Neural cell (in vitro differentiated cells): Measurements from ENCODE around the gene ADPRH. TPM values are rescaled to one million over a fixed set of nuclear protein-coding genes. Genes with fewer than 3 reads are reported as not detected.

Source experiments
- H2AFZ ChIP-seq: fragments of 200-600, 300-800 bp; sonication (generic), shearing (Covaris generic); 2 replicates; pipeline ENCODE4 v1.6.0; 2014; ENCODE audit warnings: low read depth, mild to moderate bottlenecking, antibody characterized with exemption, low read length, moderate library complexity
- H3F3A ChIP-seq: fragments of 200-600 bp; shearing (Covaris generic); 2 replicates; pipeline ENCODE4 v1.6.1; 2016; ENCODE audit warnings: mild to moderate bottlenecking, moderate library complexity, mixed read lengths, antibody characterized with exemption, low read length; ENCODE audit not compliant: insufficient read depth, poor library complexity, severe bottlenecking
- H3K27ac ChIP-seq: fragments of 200-600, 300-800 bp; sonication (generic), shearing (Covaris generic); 2 replicates; pipeline ENCODE4 v1.5.1; 2014; ENCODE audit warnings: mild to moderate bottlenecking, low read length, moderate library complexity
- H3K27me3 ChIP-seq: fragments of 300-800, 200-600 bp; sonication (generic), shearing (Covaris generic); 2 replicates; pipeline ENCODE4 v1.6.0; 2014; ENCODE audit warnings: mild to moderate bottlenecking, low read depth, low read length, moderate library complexity; ENCODE audit not compliant: insufficient read depth
- H3K36me3 ChIP-seq: fragments of 300-800, 200-600 bp; sonication (generic), shearing (Covaris generic); 2 replicates; pipeline ENCODE4 v1.5.1; 2014; ENCODE audit warnings: mild to moderate bottlenecking, antibody characterized with exemption, low read length, moderate library complexity; ENCODE audit not compliant: insufficient read depth
- H3K4me2 ChIP-seq: fragments of 300-800, 200-600 bp; sonication (generic), shearing (Covaris generic); 2 replicates; pipeline ENCODE4 v1.6.0; 2014; ENCODE audit warnings: mild to moderate bottlenecking, low read length
- H3K4me3 ChIP-seq: fragments of 300-800, 200-600 bp; sonication (generic), shearing (Covaris generic); 2 replicates; pipeline ENCODE4 v1.5.1; 2014; ENCODE audit warnings: mild to moderate bottlenecking, low read length, moderate library complexity
- H3K79me2 ChIP-seq: fragments of 200-600 bp; shearing (Covaris generic); replicated peaks from 2 replicates; pipeline ENCODE4 v1.6.0; 2014; ENCODE audit warnings: mild to moderate bottlenecking, low read length, moderate library complexity; ENCODE audit not compliant: insufficient read depth
- H3K9ac ChIP-seq: fragments of 300-800, 200-600 bp; sonication (generic), shearing (Covaris generic); 2 replicates; pipeline ENCODE4 v1.6.1; 2016; ENCODE audit warnings: mild to moderate bottlenecking, low read length, mixed read lengths
- H3K9me2 ChIP-seq: fragments of 200-600 bp; shearing (Covaris generic); 2 replicates; pipeline ENCODE4 v1.6.1; 2016; ENCODE audit warnings: mild to moderate bottlenecking, low read length, mixed read lengths; ENCODE audit not compliant: insufficient read depth
- H3K9me3 ChIP-seq: fragments of 200-600, 300-800 bp; sonication (generic), shearing (Covaris generic); 2 replicates; pipeline ENCODE4 v1.6.1; 2016; ENCODE audit warnings: mild to moderate bottlenecking, mixed run types, low read length, moderate library complexity, mixed read lengths
- H4K20me1 ChIP-seq: fragments of 200-600 bp; shearing (Covaris generic); 2 replicates; pipeline ENCODE4 v1.6.1; 2016; ENCODE audit warnings: mild to moderate bottlenecking, mixed run types; ENCODE audit not compliant: insufficient read depth
- EP300 ChIP-seq: fragments of 450-650 bp; conservative IDR thresholded peaks from 2 replicates; pipeline ENCODE4 v1.6.1; 2014; ENCODE audit warnings: antibody characterized with exemption, mild to moderate bottlenecking, moderate library complexity; ENCODE audit not compliant: poor library complexity, severe bottlenecking
- EZH2 ChIP-seq: fragments of 200-600, 300-800 bp; shearing (Covaris generic), sonication (generic); IDR thresholded peaks from 2 replicates; pipeline ENCODE4 v1.6.1; 2014; ENCODE audit warnings: antibody characterized with exemption, low read length, borderline replicate concordance, mild to moderate bottlenecking; ENCODE audit not compliant: insufficient read depth, poor library complexity, severe bottlenecking
- MXI1 ChIP-seq: fragments of 450-650 bp; conservative IDR thresholded peaks from 2 replicates; pipeline ENCODE4 v1.6.1; 2014; ENCODE audit warnings: antibody characterized with exemption, mild to moderate bottlenecking; ENCODE audit not compliant: poor library complexity, severe bottlenecking
- POLR2AphosphoS5 ChIP-seq: IDR thresholded peaks from 2 replicates; pipeline ENCODE4 v1.6.1; 2012
- RAD21 ChIP-seq: fragments of 450-650 bp; conservative IDR thresholded peaks from 2 replicates; pipeline ENCODE4 v1.6.1; 2014; ENCODE audit warnings: antibody characterized with exemption, mild to moderate bottlenecking, moderate library complexity
- SMC3 ChIP-seq: fragments of 450-650 bp; conservative IDR thresholded peaks from 2 replicates; pipeline ENCODE4 v1.6.1; 2014; ENCODE audit warnings: antibody characterized with exemption, mild to moderate bottlenecking, moderate library complexity; ENCODE audit not compliant: poor library complexity
- TAF1 ChIP-seq: IDR thresholded peaks from 2 replicates; pipeline ENCODE4 v1.6.1; 2012; ENCODE audit warnings: low read depth
- polyA plus RNA-seq: library from polyadenylated mRNA; depleted of rRNA; stranded (reverse); fragments of >200 nt; gene quantifications from 2 replicates; pipeline ENCODE4 v1.2.3, GENCODE V29; 2014
- TF ChIP-seq, protein P1 (sequence below): IDR thresholded peaks from 2 replicates; pipeline ENCODE4 v1.6.1; 2012; ENCODE audit warnings: borderline replicate concordance
- TF ChIP-seq, protein P2 (sequence below): fragments of 450-650 bp; IDR thresholded peaks from 2 replicates; pipeline ENCODE4 v1.5.1; 2014; ENCODE audit warnings: antibody characterized with exemption, mild to moderate bottlenecking, moderate library complexity; ENCODE audit not compliant: poor library complexity, severe bottlenecking

The ADPRH gene
- polyA plus RNA-seq, 1 donor from 2014 or later: 0.07 TPM

DNA sequence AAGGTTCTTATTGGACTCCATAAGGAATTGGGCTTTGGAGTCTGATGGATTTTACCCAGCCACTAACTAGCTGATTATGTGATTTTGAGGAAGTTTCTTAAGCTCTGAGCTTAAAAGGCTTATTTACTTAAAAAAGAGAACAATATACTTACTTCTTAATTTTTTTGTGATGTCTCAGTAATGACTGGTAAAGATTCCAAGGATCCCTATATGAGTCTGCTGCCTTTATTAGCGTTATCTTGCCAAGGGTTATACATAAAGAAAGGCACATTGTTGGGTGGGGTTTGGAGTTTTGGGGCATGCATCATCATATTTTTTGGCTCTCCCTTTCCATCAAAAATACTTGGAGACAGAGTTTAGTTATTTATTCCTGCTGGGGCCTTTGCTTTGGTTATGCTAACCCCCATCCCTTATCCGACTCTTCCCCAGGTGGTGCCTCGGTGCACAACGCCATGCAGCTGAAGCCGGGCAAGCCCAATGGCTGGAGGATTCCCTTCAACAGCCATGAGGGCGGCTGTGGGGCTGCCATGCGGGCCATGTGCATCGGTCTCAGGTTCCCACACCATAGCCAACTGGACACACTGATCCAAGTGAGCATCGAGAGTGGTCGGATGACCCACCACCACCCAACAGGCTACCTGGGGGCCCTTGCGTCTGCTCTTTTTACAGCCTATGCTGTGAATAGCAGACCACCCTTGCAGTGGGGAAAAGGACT lies 6.7 kb downstream of the ADPRH start:
- Histone ChIP-seq H3K9ac (no peak overlapping the region), H4K20me1 (no peaks in the 10 kb centered on the region)

DNA sequence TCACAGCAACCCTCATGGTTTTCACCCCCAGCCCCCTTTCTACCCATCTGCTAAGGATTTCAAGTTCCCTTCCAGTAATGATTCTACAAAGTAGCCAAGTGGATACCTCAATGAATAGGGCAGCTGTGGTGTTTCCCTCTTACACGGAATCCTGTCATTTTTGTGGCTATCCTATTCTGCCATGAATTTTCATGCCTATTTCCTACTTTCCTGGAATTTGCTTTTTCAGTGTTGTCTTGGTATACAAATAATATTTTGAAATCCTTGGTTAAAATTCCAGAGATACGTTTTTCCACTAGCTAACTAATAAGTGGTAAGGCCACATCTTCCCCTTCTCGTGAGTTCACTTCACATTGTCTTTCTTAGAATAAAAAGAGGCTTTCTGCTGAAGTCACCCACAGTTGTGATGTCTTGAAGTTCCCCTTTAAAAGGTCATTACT lies 7.5 kb downstream of the ADPRH start:
- TF ChIP-seq MXI1 (no peak), SMC3 (no peak), EP300 (no peak), RAD21 (no peak), POLR2AphosphoS5 (no peak)
- TF ChIP-seq, protein P1, sequence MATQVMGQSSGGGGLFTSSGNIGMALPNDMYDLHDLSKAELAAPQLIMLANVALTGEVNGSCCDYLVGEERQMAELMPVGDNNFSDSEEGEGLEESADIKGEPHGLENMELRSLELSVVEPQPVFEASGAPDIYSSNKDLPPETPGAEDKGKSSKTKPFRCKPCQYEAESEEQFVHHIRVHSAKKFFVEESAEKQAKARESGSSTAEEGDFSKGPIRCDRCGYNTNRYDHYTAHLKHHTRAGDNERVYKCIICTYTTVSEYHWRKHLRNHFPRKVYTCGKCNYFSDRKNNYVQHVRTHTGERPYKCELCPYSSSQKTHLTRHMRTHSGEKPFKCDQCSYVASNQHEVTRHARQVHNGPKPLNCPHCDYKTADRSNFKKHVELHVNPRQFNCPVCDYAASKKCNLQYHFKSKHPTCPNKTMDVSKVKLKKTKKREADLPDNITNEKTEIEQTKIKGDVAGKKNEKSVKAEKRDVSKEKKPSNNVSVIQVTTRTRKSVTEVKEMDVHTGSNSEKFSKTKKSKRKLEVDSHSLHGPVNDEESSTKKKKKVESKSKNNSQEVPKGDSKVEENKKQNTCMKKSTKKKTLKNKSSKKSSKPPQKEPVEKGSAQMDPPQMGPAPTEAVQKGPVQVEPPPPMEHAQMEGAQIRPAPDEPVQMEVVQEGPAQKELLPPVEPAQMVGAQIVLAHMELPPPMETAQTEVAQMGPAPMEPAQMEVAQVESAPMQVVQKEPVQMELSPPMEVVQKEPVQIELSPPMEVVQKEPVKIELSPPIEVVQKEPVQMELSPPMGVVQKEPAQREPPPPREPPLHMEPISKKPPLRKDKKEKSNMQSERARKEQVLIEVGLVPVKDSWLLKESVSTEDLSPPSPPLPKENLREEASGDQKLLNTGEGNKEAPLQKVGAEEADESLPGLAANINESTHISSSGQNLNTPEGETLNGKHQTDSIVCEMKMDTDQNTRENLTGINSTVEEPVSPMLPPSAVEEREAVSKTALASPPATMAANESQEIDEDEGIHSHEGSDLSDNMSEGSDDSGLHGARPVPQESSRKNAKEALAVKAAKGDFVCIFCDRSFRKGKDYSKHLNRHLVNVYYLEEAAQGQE: no peak
- TF ChIP-seq, protein P2, sequence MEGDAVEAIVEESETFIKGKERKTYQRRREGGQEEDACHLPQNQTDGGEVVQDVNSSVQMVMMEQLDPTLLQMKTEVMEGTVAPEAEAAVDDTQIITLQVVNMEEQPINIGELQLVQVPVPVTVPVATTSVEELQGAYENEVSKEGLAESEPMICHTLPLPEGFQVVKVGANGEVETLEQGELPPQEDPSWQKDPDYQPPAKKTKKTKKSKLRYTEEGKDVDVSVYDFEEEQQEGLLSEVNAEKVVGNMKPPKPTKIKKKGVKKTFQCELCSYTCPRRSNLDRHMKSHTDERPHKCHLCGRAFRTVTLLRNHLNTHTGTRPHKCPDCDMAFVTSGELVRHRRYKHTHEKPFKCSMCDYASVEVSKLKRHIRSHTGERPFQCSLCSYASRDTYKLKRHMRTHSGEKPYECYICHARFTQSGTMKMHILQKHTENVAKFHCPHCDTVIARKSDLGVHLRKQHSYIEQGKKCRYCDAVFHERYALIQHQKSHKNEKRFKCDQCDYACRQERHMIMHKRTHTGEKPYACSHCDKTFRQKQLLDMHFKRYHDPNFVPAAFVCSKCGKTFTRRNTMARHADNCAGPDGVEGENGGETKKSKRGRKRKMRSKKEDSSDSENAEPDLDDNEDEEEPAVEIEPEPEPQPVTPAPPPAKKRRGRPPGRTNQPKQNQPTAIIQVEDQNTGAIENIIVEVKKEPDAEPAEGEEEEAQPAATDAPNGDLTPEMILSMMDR: no peak
- Histone ChIP-seq H2AFZ (no peak overlapping the region), H3K9ac (no peak overlapping the region), H3K4me3 (no peak overlapping the region), H4K20me1 (no peaks in the 10 kb centered on the region), H3F3A (no peaks in the 10 kb centered on the region), H3K36me3 (no peaks in the 10 kb centered on the region), H3K27ac (no peak overlapping the region), H3K79me2 (no peaks in the 10 kb centered on the region), H3K9me3 (no peaks in the 10 kb centered on the region), H3K4me2 (no peak overlapping the region), H3K9me2 (no peaks in the 10 kb centered on the region), H3K27me3 (no peaks in the 10 kb centered on the region)

More for the DNA sequence above, 6.7 kb downstream of the ADPRH start:
- TF ChIP-seq SMC3: no peak
- no peak for TF ChIP-seq MXI1
- TF ChIP-seq POLR2AphosphoS5: no peak
- TF ChIP-seq EZH2: no peak
- no peak for TF ChIP-seq EP300
- TF ChIP-seq TAF1: no peak
- TF ChIP-seq, protein P2: no peak
- TF ChIP-seq, protein P1: no peak
- TF ChIP-seq RAD21: no peak
- H3K79me2 ChIP-seq: no peaks in the 10 kb centered on the region
- no peaks in the 10 kb centered on the region for H3K9me2 ChIP-seq
- no peaks in the 10 kb centered on the region for H3K27me3 ChIP-seq
- no peaks in the 10 kb centered on the region for H3K9me3 ChIP-seq
- H3K4me3 ChIP-seq: no peak overlapping the region
- no peaks in the 10 kb centered on the region for H3K36me3 ChIP-seq
- no peak overlapping the region for H2AFZ ChIP-seq
- no peak overlapping the region for H3K4me2 ChIP-seq
- no peak overlapping the region for H3K27ac ChIP-seq
- no peaks in the 10 kb centered on the region for H3F3A ChIP-seq
